ENCODE data around the gene POMT1.
"Not testable (repeated sequence)": the region's sequence is repeated elsewhere in the genome, so short reads cannot be mapped to it uniquely, and the experiment has no call there.

The POMT1 gene

GRCh38 chr9:131500939-131501541, 1.7 kb upstream of the POMT1 start:
- no peak for DNase-seq

GRCh38 chr9:131503626-131504465, 1.1 kb downstream of the POMT1 start:
- peak; percentile 38 for DNase-seq

GRCh38 chr9:131505012-131505411, 2.3 kb downstream of the POMT1 start:
- DNase-seq: no peak

GRCh38 chr9:131511416-131511815, 8.7 kb downstream of the POMT1 start:
- no peak for DNase-seq

- DNase-seq: no peak
Measured at GRCh38 chr9:131511880-131512279, 9.2 kb downstream of the POMT1 start.

GRCh38 chr9:131513177-131513576, 10.5 kb downstream of the POMT1 start:
- no peak for DNase-seq

- DNase-seq: not testable (repeated sequence)
Measured at GRCh38 chr9:131515559-131516031, 12.9 kb downstream of the POMT1 start.

GRCh38 chr9:131516100-131516499, 13.4 kb downstream of the POMT1 start:
- DNase-seq: no peak

- DNase-seq: no peak
Measured at GRCh38 chr9:131516930-131517329, 14.2 kb downstream of the POMT1 start.

GRCh38 chr9:131517761-131518190, 15.1 kb downstream of the POMT1 start:
- DNase-seq: no peak

- no peak for DNase-seq
Measured at GRCh38 chr9:131518553-131518952, 15.8 kb downstream of the POMT1 start.

- no peak for DNase-seq
Measured at GRCh38 chr9:131520503-131520902, 17.8 kb downstream of the POMT1 start.

GRCh38 chr9:131521203-131521602, 18.5 kb downstream of the POMT1 start:
- DNase-seq: no peak

GRCh38 chr9:131521822-131522221, 19.1 kb downstream of the POMT1 start:
- DNase-seq: no peak

GRCh38 chr9:131522257-131523085, 19.8 kb downstream of the POMT1 start:
- DNase-seq: no peak

- no peak for DNase-seq
Measured at GRCh38 chr9:131523086-131523388, 20.3 kb downstream of the POMT1 start.

GRCh38 chr9:131523451-131524435, 21.0 kb downstream of the POMT1 start:
- DNase-seq: no peak

- DNase-seq: no peak
Measured at GRCh38 chr9:131524665-131525315, 22.1 kb downstream of the POMT1 start.

GRCh38 chr9:131525643-131526565, 23.2 kb downstream of the POMT1 start:
- DNase-seq: no peak

GRCh38 chr9:131528186-131528585, 25.5 kb downstream of the POMT1 start:
- no peak for DNase-seq
